Kidney tubule cell (primary cell): ENCODE measurements around the gene MYOCD.

Experiments used
- DNase-seq: peaks from one replicate; pipeline ENCODE4 v3.0.0-alpha.2; 2018; ENCODE audit warnings: low spot score

Gene MYOCD

DNA sequence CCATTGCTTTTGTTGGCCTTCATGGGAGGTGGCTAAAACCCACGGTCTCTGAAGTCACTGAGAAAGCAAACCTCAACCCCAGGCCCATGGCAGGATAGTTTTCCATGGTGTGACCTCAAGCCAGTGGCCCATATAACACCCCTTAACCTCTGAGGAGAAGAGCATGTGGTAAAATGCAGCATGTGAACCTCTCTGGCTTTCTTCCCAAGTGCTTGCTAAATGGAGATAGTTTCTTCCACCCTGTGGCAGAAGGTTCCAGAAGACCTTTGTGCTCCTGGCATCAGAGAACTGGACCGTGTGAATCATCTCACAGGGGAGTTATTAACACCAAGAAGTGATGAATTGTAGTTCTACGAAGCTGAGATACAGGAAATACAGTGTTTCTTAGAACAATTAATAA, 47.3 kb downstream of the MYOCD start:
- DNase-seq: no peak

DNA sequence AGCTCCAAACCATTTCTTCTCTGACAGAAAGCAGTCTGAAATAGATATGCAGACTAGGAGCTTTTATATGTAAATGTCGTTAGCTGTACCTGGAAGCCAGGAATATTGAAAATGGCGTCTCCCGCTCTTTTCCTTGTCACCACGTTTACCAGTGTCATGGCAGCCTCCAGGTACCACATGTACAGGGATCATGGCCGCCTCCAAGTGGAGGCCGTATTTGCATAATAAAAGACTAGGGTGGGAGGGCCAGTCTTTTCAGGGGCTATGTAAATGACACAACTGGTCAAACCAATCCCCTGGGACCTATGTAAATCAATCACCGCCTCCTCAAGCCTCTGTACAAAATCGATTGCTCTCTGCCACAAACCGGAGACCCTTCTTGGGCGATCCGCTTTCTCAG, 54.3 kb downstream of the MYOCD start:
- DNase-seq: no peak

DNA sequence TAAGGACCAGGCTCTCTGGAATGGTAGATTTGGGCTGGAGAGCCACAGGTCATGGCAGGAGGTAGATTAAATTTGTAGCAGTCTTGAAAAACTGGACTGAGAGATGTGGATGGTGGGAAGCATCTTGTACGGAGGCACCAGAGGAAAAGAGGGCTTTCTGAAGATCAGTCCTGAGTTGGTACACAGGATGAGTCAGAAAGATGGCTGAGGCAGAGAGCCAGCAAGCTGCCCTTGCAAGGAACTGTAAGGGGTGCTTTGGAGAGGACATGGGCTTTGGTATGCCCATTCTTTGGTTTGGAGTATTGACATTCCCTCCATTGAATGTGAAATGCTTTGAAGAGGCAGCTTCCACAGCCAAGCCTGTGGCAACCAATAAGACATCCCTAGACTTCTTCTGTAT, 55.9 kb downstream of the MYOCD start:
- no peak for DNase-seq

DNA sequence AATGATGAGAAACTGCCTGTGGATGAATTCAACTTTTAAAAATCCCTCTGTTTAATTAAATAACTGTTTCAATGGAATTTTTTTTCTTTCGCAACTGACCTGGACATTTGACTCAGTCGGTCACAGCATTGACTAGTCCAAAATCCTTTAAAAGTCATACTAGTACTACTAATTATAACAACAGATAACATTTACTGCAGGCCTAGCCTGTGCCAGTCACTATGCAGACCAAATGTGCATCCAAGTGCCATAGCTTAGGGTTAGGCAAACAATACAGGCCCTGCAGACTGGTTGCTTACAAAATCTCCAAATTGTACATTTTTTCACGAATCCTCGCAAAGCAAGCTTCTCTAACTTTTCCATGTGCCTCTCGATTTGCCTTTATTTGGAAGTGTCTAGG, 56.6 kb downstream of the MYOCD start:
- DNase-seq: no peak

DNA sequence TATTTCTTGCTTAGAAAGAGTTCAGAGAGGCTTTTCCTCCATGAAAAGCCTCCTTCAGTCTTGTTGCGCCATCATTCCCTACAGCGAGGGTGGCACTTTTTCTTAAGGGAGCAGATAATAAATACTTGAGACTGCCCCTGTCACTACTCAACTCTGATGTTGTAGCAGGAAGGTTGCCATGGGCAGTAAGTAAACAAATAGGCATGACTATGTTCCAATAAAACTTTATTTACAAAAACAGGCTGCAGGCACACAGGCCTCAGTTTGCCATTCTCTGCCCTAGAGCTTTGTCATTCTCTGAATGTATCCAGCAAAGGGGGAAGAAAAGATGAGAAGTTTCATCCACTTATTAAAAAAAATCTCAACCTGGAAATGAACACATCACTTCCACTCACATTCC, 60.4 kb downstream of the MYOCD start:
- DNase-seq: peak; percentile 62

DNA sequence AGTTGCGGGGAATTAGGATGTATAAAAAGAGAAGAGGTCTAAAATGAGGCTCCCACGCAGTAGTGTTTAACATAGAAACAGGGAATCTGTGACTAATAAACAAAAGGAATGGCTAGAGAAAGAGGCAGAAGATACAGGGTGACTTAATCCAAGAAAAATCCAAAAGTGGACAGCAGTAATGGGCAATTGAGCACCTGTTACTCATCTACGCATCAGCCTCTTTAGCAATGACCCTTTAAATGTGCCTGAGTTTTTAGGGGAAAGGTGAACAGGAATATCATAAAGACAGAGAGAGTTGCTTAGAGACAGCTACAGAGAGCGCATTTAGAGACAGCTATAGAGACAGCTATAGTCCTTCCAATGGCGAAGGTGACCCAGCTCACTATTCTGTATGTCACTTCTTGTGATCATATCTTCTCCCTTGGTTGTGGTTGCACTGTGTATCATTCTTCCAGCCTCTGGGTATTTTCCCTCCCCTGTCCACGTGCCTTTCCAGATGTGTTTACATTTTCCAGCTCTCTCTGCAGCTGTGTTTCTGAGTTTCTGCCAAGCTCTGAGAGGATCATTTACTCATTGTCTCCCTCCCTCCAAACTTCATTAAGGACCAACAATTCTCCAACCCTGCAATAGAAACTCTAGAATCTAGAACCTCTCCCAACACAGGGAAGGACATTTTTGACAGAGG, 61.5 kb downstream of the MYOCD start:
- peak; percentile 91 for DNase-seq

DNA sequence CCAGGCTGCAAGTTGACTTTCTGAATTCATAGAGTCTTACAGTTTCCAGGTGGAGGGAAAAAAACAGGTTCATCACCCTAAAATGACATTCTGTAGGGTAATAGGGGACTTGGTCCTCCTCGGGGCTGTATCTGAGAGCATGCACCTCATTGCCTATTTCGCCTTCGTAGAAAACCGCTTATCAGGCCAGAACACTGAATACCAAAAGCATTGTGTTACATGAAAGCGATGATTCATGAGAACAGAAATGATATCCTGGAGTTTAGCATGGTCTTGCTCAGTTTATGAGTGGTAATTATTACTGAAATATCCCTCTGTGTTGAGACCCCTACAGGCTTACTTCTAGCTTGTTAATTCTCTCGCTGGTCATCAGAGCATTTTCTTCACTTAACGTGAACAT, 62.2 kb downstream of the MYOCD start:
- DNase-seq: peak; percentile 26

DNA sequence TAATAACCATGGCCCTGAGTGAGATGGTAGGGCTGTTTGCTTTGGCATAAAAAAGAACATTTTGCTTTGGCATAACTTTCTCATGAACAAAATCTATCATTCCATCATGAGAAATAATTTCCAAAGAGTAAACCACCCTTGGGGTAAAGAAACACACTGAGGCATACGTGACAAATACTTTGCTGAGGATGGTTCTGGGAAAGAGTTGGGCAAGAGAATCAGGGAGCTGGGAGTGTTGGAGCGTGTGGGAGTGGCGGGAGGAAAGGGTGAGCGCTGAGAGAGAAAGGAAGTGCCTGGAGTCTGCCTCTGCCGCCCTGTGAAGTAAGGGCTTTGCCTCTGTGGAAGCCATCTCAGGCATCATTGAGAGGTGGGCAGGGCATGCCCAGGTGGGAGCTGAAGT, 63.4 kb downstream of the MYOCD start:
- DNase-seq: no peak

DNA sequence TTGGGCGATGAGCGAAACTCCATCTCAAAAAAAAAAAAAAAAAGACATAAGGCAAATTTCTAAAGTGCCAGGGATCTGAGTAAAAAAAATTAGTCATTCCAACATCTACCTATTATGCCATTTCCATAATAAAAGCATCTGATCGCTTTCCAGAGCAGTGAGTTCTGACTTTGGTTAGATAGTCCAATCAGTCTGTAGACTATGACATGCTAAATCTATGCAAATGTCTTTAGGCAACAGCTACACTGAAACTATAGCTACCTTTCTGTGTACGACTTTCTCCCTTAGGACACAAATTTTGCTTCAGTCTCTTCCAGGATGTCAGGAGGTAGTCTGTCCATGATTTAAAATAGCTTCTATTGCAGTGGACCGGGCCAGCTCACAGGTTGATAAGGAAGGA, 64.7 kb downstream of the MYOCD start:
- no peak for DNase-seq

DNA sequence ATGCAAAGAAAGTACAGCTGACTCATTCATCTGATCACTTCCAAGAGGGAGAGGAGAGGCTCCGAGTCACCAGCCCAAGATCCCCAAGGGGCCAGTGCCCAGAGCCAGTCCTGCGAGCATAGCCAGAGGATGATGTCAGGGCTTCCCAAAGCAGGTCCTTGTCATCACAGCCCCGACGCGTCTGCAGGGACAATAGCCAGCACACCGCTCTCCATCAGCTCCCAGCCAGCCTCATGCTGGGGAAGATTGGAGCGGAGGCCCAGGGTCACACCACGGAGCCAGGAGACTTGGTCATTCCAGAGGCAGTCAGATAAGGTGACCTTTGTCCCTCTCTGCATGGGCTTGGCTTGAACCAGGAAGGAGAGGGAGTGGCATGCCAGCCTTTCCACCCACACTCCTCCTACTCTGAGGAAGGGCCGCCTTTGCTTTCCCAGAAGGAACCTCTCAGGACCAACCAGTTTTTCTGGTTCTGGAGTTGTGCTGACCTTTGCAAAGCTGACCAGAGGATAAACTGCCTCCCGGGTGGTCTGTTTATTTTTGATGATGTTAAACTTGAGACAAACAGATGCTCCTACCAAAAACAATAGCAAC, 65.3 kb downstream of the MYOCD start:
- DNase-seq: peak; percentile 93

DNA sequence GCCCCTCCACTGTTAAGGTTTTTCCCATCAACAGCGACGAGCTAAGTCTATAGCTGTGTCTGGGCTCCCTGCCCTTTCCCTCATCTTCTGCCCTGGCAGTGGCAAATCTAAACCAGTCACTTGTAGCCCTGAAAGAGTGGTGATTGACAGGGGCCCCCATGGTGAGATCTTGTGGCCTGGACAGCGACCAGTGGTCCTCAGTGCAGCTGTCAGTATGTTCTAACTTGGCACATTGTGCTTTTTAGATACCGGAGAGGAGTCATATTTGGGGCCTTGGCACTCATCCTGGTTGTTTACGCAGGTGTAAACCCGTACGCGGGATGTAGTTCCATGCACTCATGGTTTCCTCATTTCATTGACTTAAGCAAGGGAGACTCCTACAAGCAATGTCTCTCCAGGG, 66.1 kb downstream of the MYOCD start:
- DNase-seq: no peak

DNA sequence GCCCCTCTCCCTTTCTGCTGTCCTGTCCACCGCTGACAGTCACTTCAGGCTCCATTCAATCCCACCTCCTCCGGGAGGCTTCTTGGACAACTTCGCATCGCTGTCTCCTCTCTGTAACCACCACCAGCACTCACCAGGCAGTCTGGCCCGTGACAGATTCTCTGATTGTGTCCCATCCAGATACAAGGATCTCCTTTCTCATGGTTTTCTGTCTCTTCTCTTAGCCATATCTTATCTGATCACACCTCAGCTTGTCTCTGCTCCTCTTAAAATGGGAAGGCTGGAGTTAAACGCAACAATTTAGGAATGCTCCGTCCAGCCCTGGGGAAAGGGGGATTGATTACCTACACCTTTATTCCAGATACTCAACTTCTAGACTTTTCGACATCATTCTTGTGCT, 66.7 kb downstream of the MYOCD start:
- DNase-seq: no peak

DNA sequence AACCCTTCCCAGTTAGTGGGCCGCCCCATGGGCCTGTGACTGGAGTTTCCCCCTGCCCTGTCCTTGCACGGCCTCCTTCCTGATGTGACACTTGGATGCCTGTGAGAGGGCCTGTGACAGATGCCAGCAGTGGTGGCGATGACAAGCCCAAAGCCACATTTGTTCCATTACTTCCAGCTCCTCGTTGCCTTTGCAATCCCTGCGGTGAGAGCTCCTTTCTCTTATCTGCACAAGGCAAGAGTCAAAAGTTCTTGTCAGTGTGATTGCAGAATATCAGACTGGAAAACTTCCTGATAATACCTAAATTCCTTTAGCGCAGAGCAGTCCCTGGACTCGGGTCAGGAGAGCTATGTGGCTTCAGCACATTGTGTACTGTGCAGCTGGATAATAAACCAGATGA, 69.2 kb downstream of the MYOCD start:
- no peak for DNase-seq

DNA sequence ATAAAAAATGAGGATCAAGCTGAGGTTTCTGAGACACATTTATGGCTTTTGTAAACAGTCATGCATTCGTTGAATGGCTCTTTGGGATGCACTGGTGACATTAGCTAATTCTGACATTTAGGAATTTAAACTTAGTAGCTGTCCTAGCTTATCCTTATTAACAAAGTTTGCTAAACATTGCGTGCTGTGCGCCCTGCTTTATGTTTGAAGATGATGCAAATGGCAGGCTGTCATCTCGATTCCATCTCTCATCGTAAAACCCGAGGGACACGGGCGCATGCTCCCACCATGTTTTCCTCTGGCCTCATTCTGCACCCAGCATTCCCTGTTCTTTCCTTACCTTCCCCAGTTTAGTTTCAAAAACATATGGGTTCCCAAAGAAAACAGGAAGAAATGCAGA, 69.8 kb downstream of the MYOCD start:
- DNase-seq: no peak

DNA sequence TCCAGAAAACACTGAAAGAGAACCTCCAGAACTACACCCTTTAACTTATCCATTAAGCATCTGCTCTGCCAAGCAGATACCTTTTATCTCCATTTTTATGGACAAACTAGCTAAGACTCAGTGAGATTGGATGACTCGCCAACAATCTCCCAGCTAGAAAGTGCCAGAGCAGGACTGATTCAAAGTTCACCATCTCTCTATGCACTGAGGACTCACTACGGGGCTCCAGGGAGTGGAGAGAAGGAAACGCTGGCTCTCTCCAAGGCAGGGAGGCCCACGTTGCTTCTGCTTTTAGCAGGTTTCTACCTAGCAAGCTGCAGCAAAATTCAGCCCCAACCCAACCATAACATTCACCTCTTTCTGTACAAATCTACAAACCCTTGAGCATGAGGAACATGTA, 70.8 kb downstream of the MYOCD start:
- no peak for DNase-seq

DNA sequence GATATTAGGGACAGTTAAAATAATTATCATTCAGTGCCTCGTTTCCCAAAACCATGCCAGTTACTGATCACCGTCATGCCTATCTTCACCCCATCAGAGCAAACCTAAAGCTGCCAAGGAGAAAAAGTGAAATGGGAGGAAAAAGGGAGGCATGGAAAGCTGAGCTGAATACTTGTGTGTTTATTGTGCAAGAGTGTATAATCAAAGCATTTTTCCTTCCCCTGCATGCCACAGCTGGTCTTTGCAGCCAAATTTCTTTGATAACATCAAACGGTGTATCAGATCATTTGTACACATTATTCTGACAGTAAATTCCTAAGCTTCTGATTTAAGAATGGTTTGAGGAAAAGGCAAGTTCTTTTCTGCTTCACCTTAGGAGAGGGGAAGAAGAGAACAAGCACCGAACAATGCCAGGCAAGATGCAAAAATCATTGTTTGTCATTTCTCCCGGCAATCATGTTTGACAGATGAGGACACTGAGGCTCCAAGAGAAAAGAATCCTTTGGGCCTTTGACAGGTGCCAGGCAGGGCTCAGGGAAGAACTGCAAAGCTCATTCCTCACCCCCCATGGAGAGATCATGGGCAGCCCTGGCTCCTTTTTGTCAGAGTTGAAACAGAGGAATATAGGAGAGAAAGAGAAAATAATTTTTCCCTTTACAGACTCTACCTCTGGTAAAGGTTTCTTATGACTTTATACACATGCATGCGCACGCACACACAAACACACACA, 72.2 kb downstream of the MYOCD start:
- DNase-seq: no peak

DNA sequence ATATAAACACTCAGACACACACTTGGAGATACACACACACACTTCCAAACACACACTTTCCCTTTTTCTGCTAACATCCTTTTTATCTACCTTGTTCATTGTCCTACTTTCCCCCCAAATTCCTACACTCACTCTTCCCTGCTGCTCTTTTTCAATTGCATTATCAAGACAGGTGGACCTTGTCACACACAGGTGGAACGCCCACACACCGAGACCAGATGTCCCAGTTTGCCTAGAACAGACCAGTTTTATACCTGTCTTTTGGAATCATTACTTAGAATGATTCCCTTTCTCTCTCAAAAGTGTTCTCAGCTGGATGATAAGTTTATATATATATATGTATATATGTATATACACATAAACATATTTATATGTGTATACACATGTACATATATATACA, 72.9 kb downstream of the MYOCD start:
- no peak for DNase-seq

DNA sequence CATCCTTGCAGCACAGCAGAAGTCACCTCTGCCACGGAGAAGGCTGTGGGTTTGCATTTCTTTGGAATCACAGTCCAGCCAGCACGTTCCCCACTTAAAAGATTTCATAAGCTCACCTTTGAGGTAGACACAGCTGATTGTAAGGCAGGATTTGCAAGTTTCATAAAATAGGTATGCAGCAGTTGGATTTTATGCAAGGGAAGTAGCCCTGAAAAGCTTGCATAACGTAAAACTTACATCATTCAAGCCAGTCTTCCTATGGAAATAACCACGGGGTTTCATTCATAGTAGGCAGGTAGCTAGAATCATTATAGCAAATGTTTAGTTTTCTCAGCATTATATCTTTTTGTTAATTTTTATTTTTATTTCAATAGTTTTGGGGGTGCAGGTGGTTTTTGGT, 73.8 kb downstream of the MYOCD start:
- DNase-seq: no peak

DNA sequence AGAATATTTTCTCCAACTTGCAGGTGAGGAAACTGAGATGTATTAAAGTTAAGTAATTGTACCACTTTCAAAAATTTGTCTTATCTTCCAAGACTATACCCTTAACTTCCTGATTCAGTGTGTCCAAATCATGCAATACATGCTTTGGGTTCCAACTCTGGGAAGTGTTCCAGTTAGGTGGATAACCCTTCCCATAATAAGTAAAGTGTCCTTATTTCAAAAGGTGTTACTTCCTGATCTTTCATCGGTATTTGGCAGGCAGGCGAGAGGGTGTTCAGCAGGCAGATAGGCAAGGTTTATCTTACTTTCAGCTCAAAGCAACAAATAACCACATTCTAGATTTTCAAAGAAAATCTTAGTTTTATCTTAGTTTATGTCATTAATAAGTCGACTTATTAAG, 77.4 kb downstream of the MYOCD start:
- no peak for DNase-seq

DNA sequence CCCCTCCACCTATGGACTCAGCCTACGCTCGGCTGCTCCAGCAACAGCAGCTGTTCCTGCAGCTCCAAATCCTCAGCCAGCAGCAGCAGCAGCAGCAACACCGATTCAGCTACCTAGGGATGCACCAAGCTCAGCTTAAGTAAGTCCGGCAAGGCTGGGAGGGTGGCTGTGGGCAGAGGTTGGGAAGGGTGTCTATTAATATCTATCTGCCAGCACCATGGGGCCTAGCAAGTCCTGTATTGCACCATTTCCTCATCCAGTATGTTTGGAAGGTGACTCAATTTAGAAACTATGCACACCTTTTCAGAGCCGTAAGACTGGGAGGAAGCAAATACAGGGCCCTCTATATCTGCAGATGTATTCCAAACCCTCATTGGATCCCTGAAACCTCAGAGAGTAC, 78.6 kb downstream of the MYOCD start:
- DNase-seq: peak; percentile 81

DNA sequence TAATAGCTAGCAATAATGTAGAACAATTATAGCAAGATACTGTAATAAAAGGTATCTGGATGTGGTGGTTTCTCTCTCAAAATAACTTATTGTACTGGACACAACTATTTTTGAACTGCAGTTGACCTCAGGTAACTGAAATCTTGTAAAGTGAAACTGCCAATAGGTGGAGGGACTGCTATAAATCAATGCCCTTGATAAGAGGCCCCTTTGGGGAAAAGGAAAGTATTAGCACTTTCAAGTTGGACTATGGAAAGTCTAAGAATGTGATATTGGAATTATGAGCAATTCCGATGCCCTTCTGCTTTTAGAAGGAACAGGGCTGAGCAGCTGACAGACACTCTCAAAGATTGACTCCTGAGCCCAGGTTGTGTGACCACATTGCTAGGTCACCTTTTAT, 79.1 kb downstream of the MYOCD start:
- no peak for DNase-seq

DNA sequence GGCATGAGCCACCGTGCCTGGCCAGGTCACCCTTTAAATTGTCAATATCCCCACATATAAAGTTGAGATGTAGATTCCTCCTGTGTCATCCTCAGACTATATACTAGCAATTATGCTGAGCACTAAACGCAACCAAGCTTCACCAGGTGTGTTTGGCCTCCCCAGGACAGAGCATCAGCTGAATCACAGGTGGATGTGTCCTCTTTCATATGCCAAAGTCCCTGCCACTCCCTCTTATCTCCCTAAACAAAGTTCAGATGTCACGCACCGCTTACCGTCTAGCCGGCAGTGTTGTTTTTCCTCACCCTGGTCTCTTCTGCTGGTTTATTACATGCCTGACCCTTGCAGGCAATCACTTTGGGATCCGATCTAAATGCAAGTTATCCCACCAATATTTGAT, 79.8 kb downstream of the MYOCD start:
- no peak for DNase-seq

DNA sequence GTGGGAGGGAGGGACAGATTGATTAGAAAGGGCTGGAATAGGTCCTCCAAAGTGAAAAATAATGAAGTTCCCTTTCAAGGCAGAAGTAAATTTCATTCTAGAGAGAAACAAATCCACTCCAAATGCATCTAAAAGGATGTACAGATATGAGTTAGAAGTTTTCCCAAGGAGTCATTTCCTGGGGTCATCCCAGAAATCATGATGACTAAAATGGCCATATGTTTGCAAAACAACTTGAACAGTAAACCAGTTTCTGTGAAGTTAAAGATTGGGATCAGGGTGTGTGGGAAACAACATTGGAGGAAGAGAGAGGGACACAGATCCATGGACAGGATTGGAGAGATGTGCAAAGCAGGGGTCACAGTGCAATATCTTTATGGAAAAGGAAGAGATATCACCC, 91.1 kb downstream of the MYOCD start:
- DNase-seq: no peak

DNA sequence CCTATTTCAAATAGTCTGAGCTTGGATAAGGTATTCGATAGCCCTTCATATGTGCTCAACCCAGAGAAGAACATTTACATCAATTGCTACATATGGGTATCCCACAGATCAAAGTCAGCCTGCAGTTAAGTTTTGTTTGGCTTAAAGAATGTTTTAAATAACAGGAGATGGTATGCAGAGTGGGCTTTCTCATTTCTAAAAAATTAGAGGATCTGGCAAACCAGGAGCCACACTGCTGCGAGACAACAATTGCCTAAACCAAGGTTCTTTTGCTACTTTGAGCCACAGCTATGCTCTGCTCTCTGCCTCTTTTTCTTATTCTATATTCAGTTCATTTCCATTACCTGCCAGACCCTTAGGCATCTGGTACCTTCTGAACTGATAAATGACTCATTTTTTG, 93.4 kb downstream of the MYOCD start:
- DNase-seq: no peak
